ENCODE data around the gene CMTM6. TPM values are rescaled to one million over a fixed set of nuclear protein-coding genes. Genes with fewer than 3 reads are reported as not detected.

The CMTM6 gene
- total RNA-seq, 1 experiment from 2014 or later: 39.7 TPM

- Histone ChIP-seq H3K36me3 (ENCODE audit: control insufficient read depth, insufficient read depth, low read length) (no peaks in the 10 kb centered on the region), H3K9me3 (no peaks in the 10 kb centered on the region), H3K27me3 (replicated peaks; ENCODE audit: control insufficient read depth, insufficient read depth, low read length) (no peaks in the 10 kb centered on the region), H3K4me3 (ENCODE audit: low read depth, low read length) (no peak overlapping the region), H3K4me1 (peaks cover 57% of the 10 kb centered on the region)
- no peak for TF ChIP-seq CTCF (IDR thresholded peaks at IDR 0.05; ENCODE audit: insufficient read depth in 1 of 2, low read depth in 1 of 2, low read length in 1 of 2, severe bottlenecking in 1 of 2, unreplicated experiment in 1 of 2)
- Mint-ChIP-seq H3K36me3 (ENCODE audit: insufficient read depth, unreplicated experiment) (peaks cover 9% of the 10 kb centered on the region), H3K4me3 (ENCODE audit: unreplicated experiment) (no peak overlapping the region), H3K9me3 (ENCODE audit: unreplicated experiment) (no peaks in the 10 kb centered on the region), H3K4me1 (ENCODE audit: low read depth, unreplicated experiment) (peaks cover 15% of the 10 kb centered on the region), H3K27me3 (ENCODE audit: insufficient read depth, unreplicated experiment) (no peaks in the 10 kb centered on the region), H3K27ac (ENCODE audit: unreplicated experiment) (no peak overlapping the region)
- no TSS peak for BruUV-seq (replicated peaks)
- intact Hi-C loops (cut with micrococcal nuclease; ENCODE audit: unreplicated experiment): no loop called here
- POLR2A ChIA-PET: no interaction called here
- no peak for DNase-seq
- CTCF ChIA-PET: no interaction called here
Measured at GRCh38 chr3:32495085-32495484, 7.6 kb downstream of the CMTM6 start.

- Histone ChIP-seq H3K4me1 (peaks cover 43% of the 10 kb centered on the region), H3K36me3 (ENCODE audit: control insufficient read depth, insufficient read depth, low read length) (no peaks in the 10 kb centered on the region), H3K9me3 (no peaks in the 10 kb centered on the region), H3K4me3 (ENCODE audit: low read depth, low read length) (no peak overlapping the region), H3K27me3 (replicated peaks; ENCODE audit: control insufficient read depth, insufficient read depth, low read length) (no peaks in the 10 kb centered on the region)
- intact Hi-C loops (cut with micrococcal nuclease; ENCODE audit: unreplicated experiment): no loop called here
- Mint-ChIP-seq H3K27ac (ENCODE audit: unreplicated experiment) (no peak overlapping the region), H3K9me3 (ENCODE audit: unreplicated experiment) (no peaks in the 10 kb centered on the region), H3K27me3 (ENCODE audit: insufficient read depth, unreplicated experiment) (no peaks in the 10 kb centered on the region), H3K36me3 (ENCODE audit: insufficient read depth, unreplicated experiment) (peaks cover 9% of the 10 kb centered on the region), H3K4me1 (ENCODE audit: low read depth, unreplicated experiment) (peaks cover 15% of the 10 kb centered on the region), H3K4me3 (ENCODE audit: unreplicated experiment) (no peak overlapping the region)
- DNase-seq: no peak
- POLR2A ChIA-PET: no interaction called here
- TF ChIP-seq CTCF (IDR thresholded peaks at IDR 0.05; ENCODE audit: insufficient read depth in 1 of 2, low read depth in 1 of 2, low read length in 1 of 2, severe bottlenecking in 1 of 2, unreplicated experiment in 1 of 2): no peak
- CTCF ChIA-PET: no interaction called here
- BruUV-seq (replicated peaks): no TSS peak
Measured at GRCh38 chr3:32493437-32494414, 8.9 kb downstream of the CMTM6 start.

GRCh38 chr3:32492684-32493436, 9.8 kb downstream of the CMTM6 start:
- DNase-seq: no peak
- Histone ChIP-seq H3K27me3 (replicated peaks; ENCODE audit: control insufficient read depth, insufficient read depth, low read length) (no peaks in the 10 kb centered on the region), H3K4me3 (ENCODE audit: low read depth, low read length) (no peak overlapping the region), H3K4me1 (peaks cover 38% of the 10 kb centered on the region), H3K9me3 (no peaks in the 10 kb centered on the region), H3K36me3 (ENCODE audit: control insufficient read depth, insufficient read depth, low read length) (no peaks in the 10 kb centered on the region)
- no peak for TF ChIP-seq CTCF (IDR thresholded peaks at IDR 0.05; ENCODE audit: insufficient read depth in 1 of 2, low read depth in 1 of 2, low read length in 1 of 2, severe bottlenecking in 1 of 2, unreplicated experiment in 1 of 2)
- no peaks in the 10 kb centered on the region for H3K9me3 Mint-ChIP-seq (ENCODE audit: unreplicated experiment)
- no peak overlapping the region for H3K4me3 Mint-ChIP-seq (ENCODE audit: unreplicated experiment)
- intact Hi-C loops (cut with micrococcal nuclease; ENCODE audit: unreplicated experiment): no loop called here
- H3K36me3 Mint-ChIP-seq (ENCODE audit: insufficient read depth, unreplicated experiment): peaks cover 9% of the 10 kb centered on the region
- no TSS peak for BruUV-seq (replicated peaks)
- peaks cover 9% of the 10 kb centered on the region for H3K4me1 Mint-ChIP-seq (ENCODE audit: low read depth, unreplicated experiment)
- H3K27ac Mint-ChIP-seq (ENCODE audit: unreplicated experiment): no peak overlapping the region
- ChIA-PET CTCF (no interaction called here), POLR2A (no interaction called here)
- no peaks in the 10 kb centered on the region for H3K27me3 Mint-ChIP-seq (ENCODE audit: insufficient read depth, unreplicated experiment)
